ENCODE data around the gene ATP5F1D. TPM values are rescaled to one million over a fixed set of nuclear protein-coding genes. Genes with fewer than 3 reads are reported as not detected.

The ATP5F1D gene
- total RNA-seq, 1 experiment from 2014 or later: 37.0 TPM

- DNase-seq (ENCODE audit: low spot score): no peak
These were observed 17.2 kb downstream of the ATP5F1D start for GRCh38 chr19:1258707-1259205.

GRCh38 chr19:1259206-1259875 is 17.8 kb downstream of the ATP5F1D start:
- peak; percentile 72 for DNase-seq (ENCODE audit: low spot score)

GRCh38 chr19:1259876-1260748 is 18.6 kb downstream of the ATP5F1D start:
- DNase-seq (ENCODE audit: low spot score): no peak

GRCh38 chr19:1260749-1261537 is 19.4 kb downstream of the ATP5F1D start:
- DNase-seq (ENCODE audit: low spot score): peak; percentile 93

GRCh38 chr19:1261538-1261797 is 19.9 kb downstream of the ATP5F1D start:
- DNase-seq (ENCODE audit: low spot score): no peak

GRCh38 chr19:1261798-1262622 is 20.5 kb downstream of the ATP5F1D start:
- no peak for DNase-seq (ENCODE audit: low spot score)

GRCh38 chr19:1262623-1263123 is 21.1 kb downstream of the ATP5F1D start:
- no peak for DNase-seq (ENCODE audit: low spot score)

GRCh38 chr19:1263188-1263587 is 21.6 kb downstream of the ATP5F1D start:
- DNase-seq (ENCODE audit: low spot score): no peak

GRCh38 chr19:1264801-1265614 is 23.5 kb downstream of the ATP5F1D start:
- DNase-seq (ENCODE audit: low spot score): peak; percentile 76

GRCh38 chr19:1265615-1266128 is 24.1 kb downstream of the ATP5F1D start:
- peak; percentile 73 for DNase-seq (ENCODE audit: low spot score)

- peak; percentile 76 for DNase-seq (ENCODE audit: low spot score)
These were observed 24.8 kb downstream of the ATP5F1D start for GRCh38 chr19:1266129-1266915.

GRCh38 chr19:1266916-1267476 is 25.4 kb downstream of the ATP5F1D start:
- DNase-seq (ENCODE audit: low spot score): no peak

GRCh38 chr19:1267477-1268225 is 26.1 kb downstream of the ATP5F1D start:
- DNase-seq (ENCODE audit: low spot score): no peak

- no peak for DNase-seq (ENCODE audit: low spot score)
These were observed 26.9 kb downstream of the ATP5F1D start for GRCh38 chr19:1268226-1269064.

GRCh38 chr19:1269065-1269477 is 27.5 kb downstream of the ATP5F1D start, which contains the start of gene CIRBP:
Gene CIRBP, plus strand, starts transcription at chr19:1269332. Its CDS starts 1,602 bp downstream, at chr19:1270934.
- peak; percentile 98 for DNase-seq (ENCODE audit: low spot score)

GRCh38 chr19:1269478-1270212 is 28.1 kb downstream of the ATP5F1D start:
- peak; percentile 90 for DNase-seq (ENCODE audit: low spot score)
